Left renal cortex interstitium (tissue), 4 donors: ENCODE data around the gene PARD3B. TPM values are rescaled to one million over a fixed set of nuclear protein-coding genes. Genes with fewer than 3 reads are reported as not detected.

ENCODE experiments used
- DNase-seq, 4 donors: peaks; one replicate each; pipeline ENCODE4 v3.0.0-alpha.2; 2013; ENCODE audit warnings: low read depth in 4 of 4, low spot score in 2 of 4, missing footprints in 1 of 4
- polyA plus RNA-seq, 4 donors: library from polyadenylated mRNA; unstranded; fragments of 120-200 nt; gene quantifications; one replicate each; pipeline ENCODE4 v1.2.1, GENCODE V29; 2013; ENCODE audit not compliant: insufficient read length in 4 of 4

The PARD3B gene
- polyA plus RNA-seq, 4 donors: 31.9 to 36.3 (median 34.3) TPM

DNA sequence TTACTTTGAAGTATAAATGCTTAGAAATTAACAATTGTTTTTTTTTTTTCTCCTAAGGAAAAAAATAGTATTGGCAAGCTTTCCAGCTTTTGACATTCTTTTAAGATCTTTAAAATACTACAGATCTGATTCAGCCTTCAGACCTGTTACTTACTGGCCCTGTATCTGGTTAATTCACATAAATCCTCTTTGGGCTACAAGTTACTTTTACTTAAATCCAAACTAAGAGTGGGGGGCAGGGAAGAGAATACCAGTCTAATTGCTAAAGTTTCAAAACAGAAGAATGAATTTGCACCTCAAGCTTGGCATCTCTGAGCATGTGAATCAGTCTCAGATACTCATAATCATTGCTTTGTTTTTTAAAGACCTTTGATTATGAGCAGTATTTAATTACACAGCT, 386.3 kb downstream of the PARD3B start:
- DNase-seq: no peak

DNA sequence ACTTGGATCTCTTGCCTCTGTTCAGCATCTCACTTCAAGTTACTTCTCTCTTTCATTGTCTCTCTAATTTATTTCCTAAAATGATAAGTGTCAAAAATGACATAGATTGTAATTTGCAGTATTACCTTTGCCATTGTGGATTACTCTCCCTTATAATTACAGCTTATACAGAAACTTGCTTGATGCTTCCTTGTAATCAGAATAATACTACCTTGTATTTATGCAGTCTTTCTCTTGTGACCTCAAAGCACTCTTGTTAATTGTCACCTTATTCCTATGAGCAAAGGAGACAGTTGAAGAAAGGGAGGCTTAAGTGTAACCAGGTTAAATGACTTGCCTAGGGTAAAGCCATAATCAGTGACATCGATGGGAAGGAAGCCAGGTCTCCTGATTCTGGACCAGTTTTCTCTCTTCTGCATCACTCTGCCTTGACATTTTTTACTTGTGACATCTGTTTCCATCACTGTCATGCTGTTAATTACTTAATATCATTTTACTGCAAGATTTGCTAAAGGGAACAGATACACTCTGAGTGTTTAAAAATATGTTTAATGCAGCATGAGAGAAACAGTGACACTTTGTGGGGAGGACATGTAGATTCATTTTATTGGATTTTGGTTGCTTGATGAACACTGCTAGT, 388.6 kb downstream of the PARD3B start:
- no peak for DNase-seq

DNA sequence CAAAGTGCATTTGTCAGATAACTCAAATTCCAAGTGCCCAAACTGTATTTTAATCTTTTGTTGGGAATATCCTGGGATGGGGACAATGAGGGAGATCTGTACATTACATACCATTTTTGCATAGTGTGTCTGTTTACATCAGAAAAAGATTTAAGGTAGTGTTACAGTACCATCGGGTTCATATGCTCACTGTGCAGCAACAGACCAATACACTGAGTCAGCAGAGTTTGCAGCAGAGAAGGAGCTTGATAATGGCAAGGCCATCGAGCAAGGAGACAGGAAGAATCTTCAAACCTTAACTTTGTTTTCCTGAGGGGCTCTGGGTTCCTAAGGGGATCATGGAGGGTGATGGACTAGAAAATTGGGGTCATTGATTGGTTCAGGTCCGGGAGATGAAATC, 399.7 kb downstream of the PARD3B start:
- no peak for DNase-seq

DNA sequence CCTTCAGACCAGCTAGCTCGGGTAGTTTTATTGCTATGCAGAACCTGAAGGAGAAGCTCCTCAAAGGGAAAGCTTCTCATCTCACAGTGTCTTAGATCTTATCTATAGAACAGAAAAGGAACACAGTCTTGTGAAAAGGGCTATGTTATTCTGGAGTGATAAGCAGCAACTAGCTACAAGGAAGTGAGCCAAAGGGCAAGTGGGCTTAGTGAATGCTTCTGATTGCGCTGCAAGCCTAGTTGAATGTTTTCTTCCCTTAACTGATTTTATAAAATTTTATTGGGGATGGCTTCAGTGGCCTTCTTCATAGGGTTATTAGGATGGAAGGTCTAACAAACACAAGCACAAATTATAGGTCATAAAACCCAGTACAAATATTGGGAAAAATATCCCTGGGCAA, 400.1 kb downstream of the PARD3B start:
- no peak for DNase-seq

DNA sequence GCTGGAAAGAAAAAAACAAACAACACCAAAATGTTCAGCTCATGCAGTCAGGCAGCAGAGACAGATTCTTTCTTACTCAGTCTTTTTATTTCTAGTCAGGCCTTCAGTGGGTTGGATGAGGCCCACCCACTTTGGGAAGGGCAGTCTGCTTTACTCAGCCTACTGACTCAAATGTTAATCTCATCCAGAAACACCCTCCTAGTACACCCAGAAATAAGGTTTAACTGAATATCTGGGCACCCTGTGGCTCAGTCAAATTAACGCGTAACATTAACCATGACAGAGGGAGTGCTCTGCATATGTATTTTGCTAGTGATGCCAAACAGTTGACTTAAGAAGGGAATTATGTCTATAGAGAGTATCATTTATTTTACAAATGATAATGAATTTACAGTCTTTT, 401.6 kb downstream of the PARD3B start:
- DNase-seq: no peak

DNA sequence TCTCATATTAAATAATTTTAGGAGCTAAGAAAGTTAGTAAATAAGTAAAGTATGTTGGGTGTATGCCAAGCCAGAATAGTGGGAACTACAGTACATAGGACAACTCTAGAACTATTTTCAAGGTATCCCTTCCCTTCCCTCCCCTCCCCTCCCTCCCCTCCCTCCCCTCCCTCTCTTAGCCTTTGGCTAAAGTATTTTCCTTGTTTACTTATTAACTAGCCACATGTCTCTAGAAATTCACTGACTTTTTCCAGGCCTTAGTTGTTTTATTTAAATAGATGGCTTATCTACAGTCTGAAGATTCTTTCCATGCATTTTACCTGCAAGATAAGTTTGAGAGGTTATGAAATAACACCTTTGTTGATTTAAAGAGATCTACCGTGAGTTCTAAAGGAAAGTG, 402.1 kb downstream of the PARD3B start:
- no peak for DNase-seq

DNA sequence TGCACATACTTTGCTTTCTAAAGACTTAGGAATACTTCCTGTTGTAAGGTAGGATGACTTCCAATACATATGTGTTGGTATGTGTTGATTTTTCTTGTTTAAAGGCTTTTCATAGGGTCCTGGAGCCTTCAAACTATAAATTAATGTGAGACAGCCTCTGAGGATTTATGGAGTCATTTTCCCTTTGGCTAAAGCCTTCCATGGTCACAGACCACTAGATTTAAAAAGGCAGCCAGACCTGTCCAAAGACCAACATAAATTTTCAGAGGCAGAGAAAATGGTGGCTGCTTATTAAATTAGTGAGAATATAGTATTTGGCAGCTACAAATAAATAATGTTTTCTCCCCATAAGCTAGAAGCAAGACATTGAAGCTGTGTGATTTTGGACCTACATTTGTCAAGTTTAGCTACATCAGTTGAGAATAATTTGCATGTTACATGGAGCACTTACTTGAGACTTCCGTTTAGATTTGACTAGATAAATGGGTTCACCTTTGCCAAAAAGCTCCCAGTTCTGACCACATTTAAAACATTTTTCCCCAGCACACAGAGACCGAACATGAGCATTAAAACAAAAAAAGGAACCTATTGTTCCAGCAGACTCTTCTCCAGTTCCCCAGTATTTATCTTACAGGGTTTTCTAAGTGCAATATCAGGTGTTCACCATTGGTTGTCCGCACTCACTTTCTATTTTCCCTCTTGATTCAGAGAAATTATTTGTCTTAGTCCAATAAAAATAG, 402.9 kb downstream of the PARD3B start:
- no peak for DNase-seq

DNA sequence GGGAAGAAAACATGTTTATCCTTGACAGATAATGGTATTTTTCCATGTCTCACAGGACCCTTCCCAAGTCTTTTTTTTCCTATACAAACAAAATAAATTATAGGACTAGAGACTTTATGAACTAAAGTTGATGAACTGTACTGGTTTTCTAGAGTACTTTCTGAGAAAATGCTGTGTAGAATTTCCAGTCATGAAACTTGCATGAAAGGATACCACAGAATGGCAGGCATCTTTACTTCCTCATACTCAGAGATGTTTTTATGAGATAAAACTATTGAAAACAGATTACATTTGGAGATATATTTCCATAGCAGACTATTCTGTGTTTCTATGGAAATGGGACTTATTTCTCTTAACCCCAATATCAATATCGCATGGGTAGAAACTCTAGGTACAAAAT, 403.5 kb downstream of the PARD3B start:
- DNase-seq: no peak

DNA sequence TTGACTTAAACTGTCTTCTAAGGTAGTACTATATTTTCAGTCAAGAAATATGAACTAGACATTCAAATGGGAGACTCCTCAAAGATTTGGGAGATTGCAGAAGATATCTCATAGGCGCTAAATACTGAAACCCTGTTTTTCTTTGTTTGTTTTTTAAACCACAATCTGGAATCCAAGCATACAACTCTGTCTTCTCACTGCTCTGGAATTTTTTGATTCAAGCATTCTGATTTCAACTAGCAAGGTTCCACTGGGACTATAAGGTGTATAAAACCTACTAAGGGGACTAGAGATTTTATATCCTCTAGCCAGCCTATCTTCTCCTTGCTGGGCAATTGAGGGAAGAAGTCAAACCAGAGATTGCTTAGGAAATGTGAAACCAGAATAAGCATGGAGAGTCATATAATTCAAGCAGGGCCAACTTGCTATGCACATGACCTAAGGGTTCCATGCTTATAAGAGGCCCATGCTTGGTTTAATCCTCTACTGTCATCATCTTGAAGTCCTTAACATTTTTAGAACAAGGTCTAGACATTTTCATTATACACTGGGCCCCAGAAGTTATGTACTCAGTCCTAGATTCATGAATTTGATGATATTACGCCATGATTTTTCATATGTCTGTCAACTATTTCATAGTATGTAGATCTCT, 405.5 kb downstream of the PARD3B start:
- no peak for DNase-seq

DNA sequence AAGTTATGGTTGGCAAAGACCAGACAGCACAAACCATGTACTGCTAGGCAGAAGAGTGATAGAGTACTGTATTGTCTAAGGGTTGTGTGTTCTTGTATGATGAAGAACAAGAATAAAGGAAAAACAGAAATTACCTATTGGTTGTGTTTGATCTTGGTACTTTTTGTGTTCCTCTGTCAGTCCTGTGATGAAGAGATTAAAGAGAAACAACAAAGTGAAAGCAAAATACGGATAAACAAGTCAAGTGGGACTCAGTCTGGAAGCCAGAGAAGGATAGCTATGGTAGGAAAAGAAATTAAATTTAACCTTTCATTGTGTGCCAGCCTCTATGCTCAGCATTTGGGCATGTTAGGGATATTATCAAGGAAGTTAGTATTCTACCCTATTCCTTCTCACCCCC, 413.1 kb downstream of the PARD3B start:
- no peak for DNase-seq

DNA sequence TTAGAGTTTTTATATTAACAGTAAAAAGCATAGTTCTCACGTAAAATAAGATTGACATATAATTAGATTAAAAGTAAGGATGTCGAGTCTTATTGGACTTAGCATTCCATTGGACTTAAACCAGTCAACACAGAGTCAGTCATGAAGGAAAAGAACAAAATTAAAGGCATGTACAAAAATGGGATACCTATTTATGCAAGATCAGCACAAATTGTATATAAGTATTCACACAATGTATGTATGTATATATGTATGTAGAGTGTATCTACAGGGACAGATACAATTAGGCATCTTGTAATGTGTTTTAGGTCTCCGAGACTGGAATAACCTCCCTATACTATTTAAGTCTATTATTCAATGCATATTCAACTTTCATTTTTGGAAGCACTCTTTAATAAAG, 419.1 kb downstream of the PARD3B start:
- DNase-seq: no peak

DNA sequence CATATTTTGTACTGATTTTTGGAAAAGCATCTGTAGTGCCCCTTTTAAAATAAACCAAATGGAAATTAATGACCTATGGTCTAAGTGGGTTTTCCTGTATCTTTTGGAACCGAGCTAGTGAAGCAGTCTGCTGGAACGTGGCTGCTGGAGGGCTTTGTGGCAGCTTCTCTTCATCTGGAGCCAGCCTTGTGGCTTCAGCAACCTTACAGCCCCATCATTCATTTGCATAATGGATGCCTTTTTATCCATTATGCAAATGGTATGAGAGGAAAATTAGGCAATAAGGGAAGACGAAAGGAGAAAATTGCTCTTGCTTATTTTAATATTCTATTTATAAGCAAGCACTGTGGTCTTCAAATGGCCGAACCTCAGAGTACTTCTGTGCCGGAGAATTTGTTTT, 421.0 kb downstream of the PARD3B start:
- DNase-seq: no peak

DNA sequence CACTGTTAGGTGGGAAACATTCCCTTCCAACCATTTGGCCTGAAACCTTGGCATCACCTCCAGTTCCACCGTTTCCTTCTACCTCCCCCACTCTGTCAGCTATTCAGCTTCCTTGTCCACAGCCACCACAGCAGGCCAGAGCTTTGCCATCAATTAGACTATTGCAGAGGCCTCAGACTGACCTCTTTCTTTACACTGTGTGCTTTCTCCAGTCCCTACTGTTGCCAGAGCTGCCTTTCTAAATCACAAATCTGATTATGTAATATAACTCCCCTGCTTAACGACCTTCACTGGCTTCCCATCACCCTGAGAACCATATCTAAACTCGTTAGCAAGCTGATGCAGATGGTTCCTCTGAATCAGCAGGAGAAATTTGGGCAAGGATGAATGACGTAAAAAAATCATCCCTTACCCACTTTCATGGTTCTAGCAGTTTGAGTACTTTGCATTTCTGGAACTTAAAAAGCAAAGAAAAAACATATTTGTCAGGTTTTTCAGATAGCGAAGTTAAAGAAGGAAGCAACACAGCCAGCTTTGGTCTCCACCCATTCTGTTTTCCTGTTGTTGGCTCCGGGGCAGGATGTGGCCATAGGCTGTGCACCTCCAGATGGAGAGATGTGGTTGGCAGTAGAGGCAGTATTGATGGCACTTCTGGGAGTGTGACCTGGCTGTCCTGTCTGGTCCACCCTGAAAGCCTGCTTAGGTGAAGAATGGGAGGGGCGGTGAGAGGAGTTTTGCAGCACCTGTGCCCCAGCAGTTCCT, 422.1 kb downstream of the PARD3B start:
- no peak for DNase-seq

DNA sequence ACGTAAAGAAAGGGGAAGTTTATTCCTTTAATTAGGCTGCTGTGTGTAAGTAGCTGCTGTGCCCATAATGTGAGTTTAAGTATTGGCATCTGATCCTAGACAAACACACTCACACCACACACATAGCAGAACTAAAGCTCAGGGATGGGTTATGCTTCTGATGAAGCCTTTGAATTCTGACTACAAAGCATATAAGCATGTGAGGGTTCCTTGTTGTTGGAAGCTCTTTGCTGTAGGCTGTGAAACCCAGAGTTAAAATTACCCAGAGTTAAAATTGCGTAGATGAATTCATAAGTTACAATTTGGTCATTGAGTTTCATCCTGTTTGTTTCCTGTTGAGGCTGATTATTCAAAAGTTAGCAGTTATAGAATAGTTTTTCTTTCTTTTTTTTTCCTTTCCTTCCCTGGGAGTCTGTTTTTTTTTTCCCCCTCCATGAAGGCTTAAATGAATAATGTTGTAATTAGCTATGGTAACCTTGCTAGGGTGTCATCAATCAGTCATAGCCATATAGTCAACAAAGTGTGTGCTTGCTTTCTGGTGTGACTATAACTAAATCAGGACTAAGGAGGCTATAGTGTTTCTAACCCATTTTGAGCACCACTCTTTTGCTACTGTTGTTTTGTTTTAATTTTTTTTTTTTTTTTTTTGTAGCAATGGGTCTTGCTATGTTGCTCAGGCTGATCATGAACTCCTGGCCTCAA, 426.1 kb downstream of the PARD3B start:
- no peak for DNase-seq

DNA sequence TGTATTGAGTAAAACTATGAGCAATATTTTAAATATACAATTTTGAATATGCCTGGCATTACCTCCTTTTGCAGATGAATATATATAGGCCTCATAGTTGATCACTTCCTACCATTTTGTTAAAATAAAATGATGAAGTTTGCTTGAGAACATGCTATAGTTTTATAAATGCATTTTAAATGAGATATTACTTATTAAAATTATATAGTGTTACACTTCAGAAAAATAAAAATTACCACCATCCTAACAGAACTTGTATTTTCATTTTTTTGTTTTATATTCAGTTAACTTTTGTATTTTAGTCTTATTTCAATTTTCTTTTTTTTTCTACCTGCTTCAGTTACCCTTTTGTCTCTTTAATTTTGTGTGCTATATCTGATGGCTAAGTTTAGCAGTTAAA, 426.9 kb downstream of the PARD3B start:
- no peak for DNase-seq

DNA sequence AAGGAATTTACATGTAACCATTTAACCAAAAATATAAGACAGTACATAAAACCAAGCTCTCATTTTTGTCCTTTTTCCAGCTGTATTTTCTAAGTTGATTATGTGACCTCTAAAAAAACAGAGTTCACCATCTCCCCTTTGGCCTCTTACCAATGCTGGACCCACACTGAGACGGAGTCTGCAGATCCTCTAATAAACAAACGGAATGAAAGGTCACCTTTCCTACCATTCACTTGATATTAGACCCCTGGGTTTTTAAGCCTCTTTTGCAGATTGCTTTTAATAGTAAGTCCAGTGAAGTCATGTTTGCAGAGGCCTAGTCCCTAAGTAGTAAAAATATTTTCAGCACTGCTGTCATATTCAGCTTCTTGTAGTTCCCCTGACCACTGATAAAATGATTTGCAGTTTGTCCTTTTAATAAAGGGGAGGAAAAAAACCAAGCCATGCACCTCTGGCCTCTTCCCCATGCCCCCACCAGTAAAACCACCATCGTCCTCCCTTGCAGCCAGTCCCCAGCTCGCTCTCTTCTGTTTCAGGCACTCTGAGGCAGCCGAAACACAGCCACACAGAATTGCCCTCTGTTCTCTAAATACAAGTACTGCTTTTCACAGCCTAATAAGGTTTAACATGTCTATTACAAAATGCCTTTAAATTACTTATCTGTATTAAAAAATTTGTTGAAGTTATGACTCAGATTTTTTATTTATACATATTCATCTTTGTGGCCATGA, 427.5 kb downstream of the PARD3B start:
- DNase-seq: no peak

DNA sequence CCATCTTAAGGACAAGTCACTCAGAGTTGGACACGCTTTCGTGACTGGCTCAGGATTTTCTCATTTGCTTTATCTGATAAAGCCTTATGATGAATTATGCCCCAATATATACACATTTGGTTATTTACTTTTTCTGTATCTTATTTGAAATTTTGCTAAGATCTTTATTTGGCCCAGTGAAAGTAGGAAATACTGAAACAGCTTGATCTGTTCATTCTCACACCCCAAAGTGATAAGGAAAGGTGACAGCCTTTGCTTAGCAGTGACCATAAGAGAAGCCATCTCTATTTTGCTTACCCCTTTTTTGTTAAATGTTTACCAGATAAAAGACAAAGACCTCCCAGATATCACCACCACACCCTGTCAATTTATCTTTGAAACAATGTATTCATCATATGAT, 428.3 kb downstream of the PARD3B start:
- DNase-seq: no peak

DNA sequence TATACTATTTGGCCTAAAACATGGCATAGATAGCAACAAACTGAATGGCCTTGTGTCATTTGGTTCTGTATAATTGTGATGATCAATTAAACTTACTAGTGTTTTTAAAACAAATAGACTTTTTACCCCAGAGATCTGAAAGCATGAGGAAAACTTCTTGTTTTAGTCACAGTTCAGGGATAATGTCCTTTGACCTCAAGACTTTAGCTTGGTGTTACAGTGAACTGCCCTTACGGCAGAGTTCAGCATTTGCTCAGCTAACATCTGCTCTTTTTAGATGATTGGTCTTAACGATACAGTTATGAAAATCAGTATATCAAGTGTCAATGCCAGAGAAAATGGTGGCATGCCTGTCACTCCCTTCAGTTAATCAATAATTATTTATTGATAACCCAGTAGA, 429.2 kb downstream of the PARD3B start:
- no peak for DNase-seq

DNA sequence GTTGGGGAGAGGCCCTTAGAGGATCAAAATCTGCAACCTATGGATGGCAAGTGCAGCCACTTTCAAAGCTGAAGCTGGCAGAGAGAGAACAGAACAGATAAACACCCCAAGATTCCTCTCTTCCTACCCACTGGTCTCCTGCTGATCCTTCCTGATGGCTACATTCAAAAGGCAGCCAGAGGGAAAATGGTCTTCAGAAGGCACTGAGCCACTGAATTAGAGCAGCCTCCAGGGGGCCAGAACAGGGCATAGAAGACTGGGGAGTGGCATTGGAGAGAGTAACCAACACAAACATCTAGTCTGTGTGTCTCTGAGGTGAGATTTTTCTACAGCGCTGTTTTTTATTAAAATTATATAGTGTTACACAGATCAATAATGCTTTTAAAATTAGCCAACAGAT, 432.6 kb downstream of the PARD3B start:
- no peak for DNase-seq

DNA sequence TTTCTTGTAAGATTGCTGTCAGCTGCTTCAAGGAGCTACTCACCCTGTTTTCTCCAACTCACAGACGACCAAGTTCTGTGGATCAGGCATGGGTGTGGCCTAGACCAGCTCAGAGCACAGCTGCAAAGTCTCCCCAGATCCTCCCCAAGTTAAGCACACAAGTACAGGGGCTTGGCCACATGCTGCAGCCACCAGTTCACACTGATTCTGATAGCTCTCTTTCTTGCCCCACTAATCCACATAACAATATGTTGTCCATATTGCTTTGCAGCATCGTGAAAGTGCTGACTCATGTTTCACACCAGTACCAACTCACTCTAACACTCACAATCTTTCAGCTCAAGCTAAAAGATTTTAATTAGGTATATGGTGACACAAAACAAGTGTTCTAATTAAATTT, 437.0 kb downstream of the PARD3B start:
- no peak for DNase-seq
